ENCODE measurements around the gene QRICH1. TPM values are rescaled to one million over a fixed set of nuclear protein-coding genes. Genes with fewer than 3 reads are reported as not detected.

Gene QRICH1
- total RNA-seq, 1 experiment from 2014 or later = 63.7 TPM

Small RNAs within 50 kb of the gene (small RNA-seq; reads per million reads assigned to genes)
- gene MIR191 = 388 to 4,674 reads per million in 2 experiments
- 5.4 to 105 reads per million in 2 experiments for gene MIR425
- 0 reads per million in 2 experiments for gene RN7SL182P

Other genes starting within 250 kb of the QRICH1 start
- gene PRKAR2A, start 246.2 kb downstream of the QRICH1 start, total RNA-seq (2014; rRNA removed; shearing (Covaris generic)) = 20.5 and 23.1 TPM in 2 replicates
- 9.4 and 11.6 TPM in 2 replicates for gene SLC25A20, start 195.2 kb downstream of the QRICH1 start, total RNA-seq (2014; rRNA removed; shearing (Covaris generic))
- 88.3 and 99.3 TPM in 2 replicates for gene ARIH2, start 175.2 kb downstream of the QRICH1 start, total RNA-seq (2014; rRNA removed; shearing (Covaris generic))
- 43.0 and 45.8 TPM in 2 replicates for gene P4HTM, start 103.8 kb downstream of the QRICH1 start, total RNA-seq (2014; rRNA removed; shearing (Covaris generic))
- gene WDR6, start 86.7 kb downstream of the QRICH1 start, total RNA-seq (2014; rRNA removed; shearing (Covaris generic)) = 27.8 and 28.2 TPM in 2 replicates
- gene DALRD3, start 75.5 kb downstream of the QRICH1 start, total RNA-seq (2014; rRNA removed; shearing (Covaris generic)) = 29.7 and 36.8 TPM in 2 replicates
- gene NDUFAF3, start 72.0 kb downstream of the QRICH1 start, total RNA-seq (2014; rRNA removed; shearing (Covaris generic)) = 81.5 and 103 TPM in 2 replicates
- gene IMPDH2, start 64.7 kb downstream of the QRICH1 start, total RNA-seq (2014; rRNA removed; shearing (Covaris generic)) = 496 and 547 TPM in 2 replicates
- 143 and 164 TPM in 2 replicates for gene QARS1, start 10.7 kb upstream of the QRICH1 start, total RNA-seq (2014; rRNA removed; shearing (Covaris generic))
- 26.6 and 33.5 TPM in 2 replicates for gene USP19, start 26.8 kb upstream of the QRICH1 start, total RNA-seq (2014; rRNA removed; shearing (Covaris generic))
- 174 and 177 TPM in 2 replicates for gene LAMB2, start 39.0 kb upstream of the QRICH1 start, total RNA-seq (2014; rRNA removed; shearing (Covaris generic))
- gene CCDC71, start 72.3 kb upstream of the QRICH1 start, total RNA-seq (2014; rRNA removed; shearing (Covaris generic)) = 9.8 and 10.4 TPM in 2 replicates
- 1.8 and 2.4 TPM in 2 replicates for gene KLHDC8B, start 77.5 kb upstream of the QRICH1 start, total RNA-seq (2014; rRNA removed; shearing (Covaris generic))
- gene C3orf62, start 183.2 kb upstream of the QRICH1 start, total RNA-seq (2014; rRNA removed; shearing (Covaris generic)) = 0.57 and 0.84 TPM in 2 replicates
- 7.9 and 12.6 TPM in 2 replicates for gene USP4, start 246.0 kb upstream of the QRICH1 start, total RNA-seq (2014; rRNA removed; shearing (Covaris generic))